ENCODE data around the gene PHOSPHO1. TPM values are rescaled to one million over a fixed set of nuclear protein-coding genes. Genes with fewer than 3 reads are reported as not detected.
A peak's percentile ranks its signal among the peaks of the same experiment; 100 is the strongest.

The PHOSPHO1 gene
- total RNA-seq, 1 experiment from 2014 or later: not detected

DNA sequence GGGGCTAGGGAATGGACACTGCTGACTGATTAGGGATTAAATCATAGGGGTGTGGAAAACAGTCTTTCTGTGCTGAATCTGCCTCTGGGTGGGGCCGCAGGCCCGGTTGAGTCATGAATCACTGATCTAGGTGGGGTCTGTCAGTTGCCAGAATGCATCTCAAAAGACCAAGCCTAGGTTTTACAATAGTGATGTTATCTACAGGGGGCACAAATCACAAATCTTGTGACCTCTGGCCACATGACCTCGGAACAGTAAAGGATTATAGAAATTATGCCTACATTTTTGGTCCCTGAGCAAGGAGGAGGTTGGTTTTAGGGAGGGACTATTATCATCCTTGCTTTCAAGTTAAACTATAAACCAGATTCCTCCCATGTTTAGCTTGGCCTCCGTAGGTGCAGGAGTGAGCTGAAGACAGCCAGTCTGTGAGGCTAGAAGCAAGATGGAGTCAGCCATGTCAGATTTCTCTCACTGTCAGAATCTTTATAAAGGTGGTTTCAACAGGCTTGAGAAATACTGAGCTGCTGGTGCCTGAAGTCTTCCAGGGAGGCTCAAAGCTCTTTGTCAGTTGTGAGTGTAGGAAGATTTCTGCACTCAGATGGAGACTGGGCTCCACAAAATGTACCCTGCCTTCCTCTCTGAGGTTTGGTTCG lies 33.1 kb downstream of the PHOSPHO1 start:
- ChIA-PET POLR2A (no interaction called here), CTCF (interaction anchor here (0.5 to 1.7 kb wide), 3 partner anchors 30 to 165 kb away, joined by 3 to 10 read pairs (median 7); no protein-coding TSS in a partner anchor)
- TF ChIP-seq, protein P1, sequence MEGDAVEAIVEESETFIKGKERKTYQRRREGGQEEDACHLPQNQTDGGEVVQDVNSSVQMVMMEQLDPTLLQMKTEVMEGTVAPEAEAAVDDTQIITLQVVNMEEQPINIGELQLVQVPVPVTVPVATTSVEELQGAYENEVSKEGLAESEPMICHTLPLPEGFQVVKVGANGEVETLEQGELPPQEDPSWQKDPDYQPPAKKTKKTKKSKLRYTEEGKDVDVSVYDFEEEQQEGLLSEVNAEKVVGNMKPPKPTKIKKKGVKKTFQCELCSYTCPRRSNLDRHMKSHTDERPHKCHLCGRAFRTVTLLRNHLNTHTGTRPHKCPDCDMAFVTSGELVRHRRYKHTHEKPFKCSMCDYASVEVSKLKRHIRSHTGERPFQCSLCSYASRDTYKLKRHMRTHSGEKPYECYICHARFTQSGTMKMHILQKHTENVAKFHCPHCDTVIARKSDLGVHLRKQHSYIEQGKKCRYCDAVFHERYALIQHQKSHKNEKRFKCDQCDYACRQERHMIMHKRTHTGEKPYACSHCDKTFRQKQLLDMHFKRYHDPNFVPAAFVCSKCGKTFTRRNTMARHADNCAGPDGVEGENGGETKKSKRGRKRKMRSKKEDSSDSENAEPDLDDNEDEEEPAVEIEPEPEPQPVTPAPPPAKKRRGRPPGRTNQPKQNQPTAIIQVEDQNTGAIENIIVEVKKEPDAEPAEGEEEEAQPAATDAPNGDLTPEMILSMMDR (IDR thresholded peaks at IDR 0.05; ENCODE audit: unreplicated experiment): no peak
- H3K36me3 Mint-ChIP-seq (ENCODE audit: insufficient read depth, unreplicated experiment): peaks cover 5% of the 10 kb centered on the region
- no TSS peak for BruUV-seq (replicated peaks)
- no peak overlapping the region for H3K4me3 Mint-ChIP-seq (ENCODE audit: unreplicated experiment)
- no peaks in the 10 kb centered on the region for H3K4me1 Mint-ChIP-seq (ENCODE audit: insufficient read depth, unreplicated experiment)
- H3K27ac Mint-ChIP-seq (ENCODE audit: low read depth, unreplicated experiment): no peak overlapping the region
- no peaks in the 10 kb centered on the region for H3K9me3 Mint-ChIP-seq (ENCODE audit: unreplicated experiment)
- no peak for DNase-seq (ENCODE audit: unreplicated experiment)
- intact Hi-C loops (cut with micrococcal nuclease): loop anchor here (10.0 kb wide), 1 partner anchor 143 kb away; no protein-coding TSS in a partner anchor
- H3K27me3 Mint-ChIP-seq (ENCODE audit: insufficient read depth, unreplicated experiment): peaks cover under 1% of the 10 kb centered on the region

DNA sequence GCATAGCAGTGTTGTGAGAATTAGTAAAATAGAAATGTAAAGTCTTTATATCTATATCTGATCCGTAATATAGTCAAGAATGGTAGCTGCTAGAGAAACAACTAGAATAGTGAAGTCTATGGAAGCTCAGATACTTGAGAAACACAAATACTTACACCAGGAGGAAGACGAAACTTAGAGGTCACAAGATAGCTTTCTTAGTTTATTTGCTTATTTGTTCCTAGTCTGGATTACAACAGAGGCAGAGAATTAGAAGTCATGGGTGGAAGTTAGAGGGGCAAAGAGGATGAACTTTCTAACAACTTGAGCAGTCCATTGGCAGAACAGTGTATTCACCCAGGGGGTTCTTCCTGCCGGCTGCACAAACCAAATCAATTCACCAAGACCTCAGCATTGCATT lies 34.1 kb downstream of the PHOSPHO1 start:
- no peak overlapping the region for H3K27ac Mint-ChIP-seq (ENCODE audit: low read depth, unreplicated experiment)
- TF ChIP-seq, protein P1 (IDR thresholded peaks at IDR 0.05; ENCODE audit: unreplicated experiment): no peak
- ChIA-PET CTCF (no interaction called here), POLR2A (no interaction called here)
- no peaks in the 10 kb centered on the region for H3K4me1 Mint-ChIP-seq (ENCODE audit: insufficient read depth, unreplicated experiment)
- no peaks in the 10 kb centered on the region for H3K9me3 Mint-ChIP-seq (ENCODE audit: unreplicated experiment)
- no peak overlapping the region for H3K4me3 Mint-ChIP-seq (ENCODE audit: unreplicated experiment)
- BruUV-seq (replicated peaks): no TSS peak
- peaks cover 14% of the 10 kb centered on the region for H3K36me3 Mint-ChIP-seq (ENCODE audit: insufficient read depth, unreplicated experiment)
- no peak for DNase-seq (ENCODE audit: unreplicated experiment)
- intact Hi-C loops (cut with micrococcal nuclease): loop anchor here (10.0 kb wide), 1 partner anchor 142 kb away; no protein-coding TSS in a partner anchor
- H3K27me3 Mint-ChIP-seq (ENCODE audit: insufficient read depth, unreplicated experiment): no peaks in the 10 kb centered on the region

DNA sequence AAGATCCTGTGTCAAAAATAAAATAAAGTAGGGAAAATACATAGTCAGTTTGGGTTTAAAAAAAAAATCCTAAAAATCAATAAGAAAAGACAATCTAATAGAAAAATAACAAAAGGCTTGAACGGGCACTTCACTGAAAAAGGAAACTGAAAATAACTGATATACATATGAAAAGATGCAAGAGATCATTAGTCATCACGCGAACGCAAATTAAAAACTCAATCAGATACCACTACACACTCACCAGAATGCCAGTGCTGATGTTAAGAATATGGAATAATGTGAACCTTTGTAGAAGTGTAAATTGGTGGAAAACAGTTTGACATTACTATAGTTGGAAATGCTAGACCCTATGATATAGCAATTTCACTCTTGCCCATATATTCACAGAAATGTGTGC lies 34.8 kb downstream of the PHOSPHO1 start:
- ChIA-PET POLR2A (no interaction called here), CTCF (interaction anchor here (0.6 to 1.3 kb wide), 3 partner anchors 42 to 473 kb away, joined by 3 to 5 read pairs (median 4); partner anchors contain the start of gene PRAC2)
- Mint-ChIP-seq H3K9me3 (ENCODE audit: unreplicated experiment) (no peaks in the 10 kb centered on the region), H3K27me3 (ENCODE audit: insufficient read depth, unreplicated experiment) (no peaks in the 10 kb centered on the region), H3K27ac (ENCODE audit: low read depth, unreplicated experiment) (no peak overlapping the region), H3K4me3 (ENCODE audit: unreplicated experiment) (no peak overlapping the region), H3K4me1 (ENCODE audit: insufficient read depth, unreplicated experiment) (no peaks in the 10 kb centered on the region), H3K36me3 (ENCODE audit: insufficient read depth, unreplicated experiment) (peaks cover 15% of the 10 kb centered on the region)
- TF ChIP-seq, protein P1 (IDR thresholded peaks at IDR 0.05; ENCODE audit: unreplicated experiment): no peak
- no TSS peak for BruUV-seq (replicated peaks)
- no peak for DNase-seq (ENCODE audit: unreplicated experiment)
- intact Hi-C loops (cut with micrococcal nuclease): loop anchor here (10.0 kb wide), 1 partner anchor 141 kb away; no protein-coding TSS in a partner anchor

DNA sequence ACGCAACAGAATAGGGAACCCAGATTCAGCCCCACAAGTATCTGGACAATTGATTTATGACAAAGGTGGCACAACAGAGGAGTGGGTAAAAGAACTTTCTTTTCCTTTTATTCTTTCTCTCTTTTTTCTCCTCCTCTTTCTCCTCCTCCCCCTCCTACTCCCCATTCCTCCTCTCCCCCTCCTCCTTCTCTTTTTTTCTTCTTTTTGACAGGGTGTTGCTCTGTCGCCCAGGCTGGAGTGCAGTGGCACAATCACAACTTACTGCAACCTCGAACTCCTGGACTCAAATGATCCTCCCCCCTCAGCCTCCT lies 36.3 kb downstream of the PHOSPHO1 start:
- TF ChIP-seq, protein P1 (IDR thresholded peaks at IDR 0.05; ENCODE audit: unreplicated experiment): no peak
- Mint-ChIP-seq H3K27ac (ENCODE audit: low read depth, unreplicated experiment) (no peak overlapping the region), H3K36me3 (ENCODE audit: insufficient read depth, unreplicated experiment) (peaks cover 15% of the 10 kb centered on the region), H3K9me3 (ENCODE audit: unreplicated experiment) (no peaks in the 10 kb centered on the region), H3K4me3 (ENCODE audit: unreplicated experiment) (peak overlapping the region; percentile 26), H3K4me1 (ENCODE audit: insufficient read depth, unreplicated experiment) (no peaks in the 10 kb centered on the region), H3K27me3 (ENCODE audit: insufficient read depth, unreplicated experiment) (no peaks in the 10 kb centered on the region)
- no peak for DNase-seq (ENCODE audit: unreplicated experiment)
- intact Hi-C loops (cut with micrococcal nuclease): loop anchor here (5.0 to 10.0 kb wide), 2 partner anchors 139 to 287 kb away; partner anchors contain the start of gene UBE2Z
- ChIA-PET POLR2A (interaction anchor here (0.7 kb wide), 1 partner anchor 64 kb away, joined by 3 read pairs; no protein-coding TSS in a partner anchor), CTCF (interaction anchor here (0.6 to 1.3 kb wide), 2 partner anchors 162 to 279 kb away, joined by 3 to 5 read pairs; no protein-coding TSS in a partner anchor)
- BruUV-seq (replicated peaks): no TSS peak
